ENCODE data around the gene ADD3.

DNA sequence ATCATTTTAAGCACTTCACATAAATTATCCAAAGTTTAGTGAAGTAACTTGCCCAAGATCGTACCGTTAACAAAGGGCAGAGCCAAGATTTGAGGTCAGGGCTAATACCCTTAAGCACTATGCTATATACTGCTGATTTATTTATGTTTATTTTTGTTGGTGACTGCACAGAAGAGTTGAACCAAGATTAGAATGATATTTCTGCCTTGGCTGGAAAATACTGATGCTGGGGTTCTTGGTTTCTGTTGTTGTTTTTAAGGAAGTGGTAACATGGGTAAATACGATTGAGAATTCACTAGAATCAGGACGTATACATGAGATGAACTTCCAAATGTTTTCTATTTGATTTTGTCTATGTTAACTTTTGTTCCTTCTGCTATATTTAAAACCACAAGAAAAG lies 9.3 kb downstream of the ADD3 start:
- TF ChIP-seq, protein P1, sequence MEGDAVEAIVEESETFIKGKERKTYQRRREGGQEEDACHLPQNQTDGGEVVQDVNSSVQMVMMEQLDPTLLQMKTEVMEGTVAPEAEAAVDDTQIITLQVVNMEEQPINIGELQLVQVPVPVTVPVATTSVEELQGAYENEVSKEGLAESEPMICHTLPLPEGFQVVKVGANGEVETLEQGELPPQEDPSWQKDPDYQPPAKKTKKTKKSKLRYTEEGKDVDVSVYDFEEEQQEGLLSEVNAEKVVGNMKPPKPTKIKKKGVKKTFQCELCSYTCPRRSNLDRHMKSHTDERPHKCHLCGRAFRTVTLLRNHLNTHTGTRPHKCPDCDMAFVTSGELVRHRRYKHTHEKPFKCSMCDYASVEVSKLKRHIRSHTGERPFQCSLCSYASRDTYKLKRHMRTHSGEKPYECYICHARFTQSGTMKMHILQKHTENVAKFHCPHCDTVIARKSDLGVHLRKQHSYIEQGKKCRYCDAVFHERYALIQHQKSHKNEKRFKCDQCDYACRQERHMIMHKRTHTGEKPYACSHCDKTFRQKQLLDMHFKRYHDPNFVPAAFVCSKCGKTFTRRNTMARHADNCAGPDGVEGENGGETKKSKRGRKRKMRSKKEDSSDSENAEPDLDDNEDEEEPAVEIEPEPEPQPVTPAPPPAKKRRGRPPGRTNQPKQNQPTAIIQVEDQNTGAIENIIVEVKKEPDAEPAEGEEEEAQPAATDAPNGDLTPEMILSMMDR (IDR thresholded peaks at IDR 0.05; ENCODE audit: low read length): no peak
- no peak for TF ChIP-seq EZH2 (IDR thresholded peaks at IDR 0.05; ENCODE audit: borderline replicate concordance, low read length)
